ENCODE results near the gene HADH. TPM values are rescaled to one million over a fixed set of nuclear protein-coding genes. Genes with fewer than 3 reads are reported as not detected.
"Not testable (repeated sequence)": the region's sequence is repeated elsewhere in the genome, so short reads cannot be mapped to it uniquely, and the experiment has no call there.

HADH gene
- total and polyA plus RNA-seq, 2 donors from 2014 or later = 31.4 to 126 TPM

DNA sequence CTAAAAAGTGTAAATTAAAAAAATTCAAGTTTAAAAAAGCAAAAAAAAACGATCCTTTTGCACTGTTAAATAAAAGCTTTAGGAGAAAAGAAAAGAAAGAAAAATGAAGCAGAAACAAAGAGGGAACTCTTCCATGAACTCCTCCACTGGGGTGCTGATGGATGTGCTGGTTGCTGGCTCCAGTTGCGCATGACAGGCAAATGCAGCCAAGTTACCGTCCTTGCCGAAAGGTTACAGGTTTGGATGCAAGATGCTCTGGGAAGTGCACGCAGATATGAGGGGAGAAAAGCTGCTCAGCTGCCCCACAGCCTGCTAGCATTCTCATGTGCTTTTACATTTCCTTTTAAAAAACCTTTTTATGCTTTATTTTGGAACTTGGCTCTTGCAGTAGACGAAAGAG lies 58.5 kb downstream of the HADH start:
- Histone ChIP-seq H3K36me3 (ENCODE audit: control insufficient read depth in 2 of 3, insufficient read depth in 3 of 3, low read length in 3 of 3) (no peaks in the 10 kb centered on the region), H3K4me3 (ENCODE audit: low read length in 3 of 3) (no peak overlapping the region), H3K9me3 (ENCODE audit: control insufficient read depth in 2 of 3, insufficient read depth in 1 of 3, low read length in 3 of 3) (no peaks in the 10 kb centered on the region), H3K9ac (ENCODE audit: low read length in 3 of 3) (no peak overlapping the region), H3K4me1 (ENCODE audit: control insufficient read depth in 2 of 3, insufficient read depth in 2 of 3, low read depth in 1 of 3, low read length in 3 of 3) (peaks cover 0 to 11% (median 0%) of the 10 kb centered on the region in 3 donors), H3K27me3 (ENCODE audit: control insufficient read depth, insufficient read depth, low read length) (no peaks in the 10 kb centered on the region), H3K27ac (ENCODE audit: low read depth in 2 of 2, low read length in 2 of 2) (no peak overlapping the region)
- FAIRE-seq (no peak), DNase-seq (no peak)
- TF ChIP-seq, protein P1, sequence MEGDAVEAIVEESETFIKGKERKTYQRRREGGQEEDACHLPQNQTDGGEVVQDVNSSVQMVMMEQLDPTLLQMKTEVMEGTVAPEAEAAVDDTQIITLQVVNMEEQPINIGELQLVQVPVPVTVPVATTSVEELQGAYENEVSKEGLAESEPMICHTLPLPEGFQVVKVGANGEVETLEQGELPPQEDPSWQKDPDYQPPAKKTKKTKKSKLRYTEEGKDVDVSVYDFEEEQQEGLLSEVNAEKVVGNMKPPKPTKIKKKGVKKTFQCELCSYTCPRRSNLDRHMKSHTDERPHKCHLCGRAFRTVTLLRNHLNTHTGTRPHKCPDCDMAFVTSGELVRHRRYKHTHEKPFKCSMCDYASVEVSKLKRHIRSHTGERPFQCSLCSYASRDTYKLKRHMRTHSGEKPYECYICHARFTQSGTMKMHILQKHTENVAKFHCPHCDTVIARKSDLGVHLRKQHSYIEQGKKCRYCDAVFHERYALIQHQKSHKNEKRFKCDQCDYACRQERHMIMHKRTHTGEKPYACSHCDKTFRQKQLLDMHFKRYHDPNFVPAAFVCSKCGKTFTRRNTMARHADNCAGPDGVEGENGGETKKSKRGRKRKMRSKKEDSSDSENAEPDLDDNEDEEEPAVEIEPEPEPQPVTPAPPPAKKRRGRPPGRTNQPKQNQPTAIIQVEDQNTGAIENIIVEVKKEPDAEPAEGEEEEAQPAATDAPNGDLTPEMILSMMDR (IDR thresholded peaks at IDR 0.05; ENCODE audit: borderline replicate concordance, extremely low read depth, insufficient read depth) = no peak
- intact Hi-C loops (cut with DNase I) = no loop called here

- intact Hi-C loops (cut with DNase I) = no loop called here
- H3K4me3 ChIP-seq (ENCODE audit: low read length in 3 of 3) = no peak overlapping the region
These were observed 59.3 kb downstream of the HADH start for GRCh38 chr4:108048997-108049396.

DNA sequence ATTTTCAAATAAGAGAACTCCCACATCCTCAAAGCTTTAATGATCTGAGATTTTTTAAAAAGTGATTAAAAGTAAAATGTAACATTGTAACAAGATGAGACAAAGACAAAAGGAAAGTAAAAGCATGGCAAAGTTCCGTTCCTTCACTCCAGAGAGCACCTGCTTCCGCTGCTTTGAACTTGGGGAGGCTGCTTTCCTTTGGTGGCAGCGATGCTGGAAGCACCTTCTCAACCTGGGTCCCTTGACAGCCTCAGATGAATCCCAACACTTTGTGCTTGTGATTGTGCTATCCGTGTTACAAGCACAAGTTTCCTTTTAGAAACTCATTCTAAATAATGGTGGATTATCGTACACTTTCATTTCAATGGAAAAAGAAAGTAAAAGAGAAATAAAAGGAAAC lies 59.7 kb downstream of the HADH start:
- no peaks in the 10 kb centered on the region for H3K9me3 ChIP-seq (ENCODE audit: control insufficient read depth in 2 of 3, insufficient read depth in 1 of 3, low read length in 3 of 3)
- no peaks in the 10 kb centered on the region for H3K27me3 ChIP-seq (ENCODE audit: control insufficient read depth, insufficient read depth, low read length)
- H3K9ac ChIP-seq (ENCODE audit: low read length in 3 of 3) = no peak overlapping the region
- DNase-seq (no peak), FAIRE-seq (no peak)
- H3K27ac ChIP-seq (ENCODE audit: low read depth in 2 of 2, low read length in 2 of 2) = no peak overlapping the region
- peaks cover 0 to 19% (median 0%) of the 10 kb centered on the region in 3 donors for H3K4me1 ChIP-seq (ENCODE audit: control insufficient read depth in 2 of 3, insufficient read depth in 2 of 3, low read depth in 1 of 3, low read length in 3 of 3)
- no peak overlapping the region for H3K4me3 ChIP-seq (ENCODE audit: low read length in 3 of 3)
- H3K36me3 ChIP-seq (ENCODE audit: control insufficient read depth in 2 of 3, insufficient read depth in 3 of 3, low read length in 3 of 3) = no peaks in the 10 kb centered on the region
- TF ChIP-seq, protein P1 (IDR thresholded peaks at IDR 0.05; ENCODE audit: borderline replicate concordance, extremely low read depth, insufficient read depth) = no peak
- intact Hi-C loops (cut with DNase I) = no loop called here

More at GRCh38 chr4:108048997-108049396, 59.3 kb downstream of the HADH start:
- DNase-seq = no peak
- TF ChIP-seq, protein P1 (IDR thresholded peaks at IDR 0.05; ENCODE audit: borderline replicate concordance, extremely low read depth, insufficient read depth) = no peak
- H3K27me3 ChIP-seq (ENCODE audit: control insufficient read depth, insufficient read depth, low read length) = no peaks in the 10 kb centered on the region
- H3K9me3 ChIP-seq (ENCODE audit: control insufficient read depth in 2 of 3, insufficient read depth in 1 of 3, low read length in 3 of 3) = no peaks in the 10 kb centered on the region
- no peaks in the 10 kb centered on the region for H3K36me3 ChIP-seq (ENCODE audit: control insufficient read depth in 2 of 3, insufficient read depth in 3 of 3, low read length in 3 of 3)
- H3K9ac ChIP-seq (ENCODE audit: low read length in 3 of 3) = no peak overlapping the region
- no peak for FAIRE-seq
- no peak overlapping the region for H3K27ac ChIP-seq (ENCODE audit: low read depth in 2 of 2, low read length in 2 of 2)
- peaks cover 0 to 19% (median 0%) of the 10 kb centered on the region in 3 donors for H3K4me1 ChIP-seq (ENCODE audit: control insufficient read depth in 2 of 3, insufficient read depth in 2 of 3, low read depth in 1 of 3, low read length in 3 of 3)

DNA sequence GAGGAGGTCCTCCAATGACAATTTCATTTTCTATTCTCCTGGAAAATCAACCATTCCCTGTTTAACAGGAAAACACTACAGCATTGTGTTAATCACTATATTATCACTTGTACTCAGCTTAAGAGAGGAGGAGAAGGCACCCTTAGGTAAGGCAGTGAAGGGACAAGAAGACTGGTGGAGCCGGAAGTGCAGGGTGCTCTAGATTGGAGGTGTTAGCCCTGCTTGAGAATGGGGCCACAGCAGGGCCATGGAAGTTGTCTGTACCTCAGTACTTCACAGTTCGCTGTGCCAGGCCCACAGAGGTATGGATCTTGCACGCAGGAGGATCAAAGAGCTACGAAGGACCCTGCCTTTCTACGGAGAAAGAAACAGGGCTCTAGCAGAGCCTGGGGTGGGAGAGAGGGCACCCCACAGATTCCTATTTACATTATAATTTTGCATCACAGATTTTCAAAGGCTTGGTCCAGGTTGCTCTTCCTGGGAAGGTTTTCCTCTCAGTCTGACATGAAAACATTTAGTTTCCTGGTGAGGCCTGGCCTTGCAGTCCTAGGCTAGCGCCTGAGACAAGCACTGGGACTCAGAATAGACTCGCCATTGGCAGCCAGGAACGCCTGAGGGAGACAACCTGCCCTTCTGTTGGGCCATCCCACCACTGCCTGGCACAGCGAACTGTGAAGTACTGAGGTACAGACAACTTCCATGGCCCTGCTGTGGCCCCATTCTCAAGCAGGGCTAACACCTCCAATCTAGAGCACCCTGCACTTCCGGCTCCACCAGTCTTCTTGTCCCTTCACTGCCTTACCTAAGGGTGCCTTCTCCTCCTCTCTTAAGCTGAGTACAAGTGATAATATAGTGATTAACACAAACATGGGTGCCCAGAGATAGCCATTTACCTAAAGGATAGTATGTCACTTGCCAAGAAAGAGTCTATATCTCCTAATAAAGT lies 60.8 kb downstream of the HADH start:
- H3K36me3 ChIP-seq (ENCODE audit: control insufficient read depth in 2 of 3, insufficient read depth in 3 of 3, low read length in 3 of 3); H3K4me3 ChIP-seq (ENCODE audit: low read length in 3 of 3); H3K27me3 ChIP-seq (ENCODE audit: control insufficient read depth, insufficient read depth, low read length); FAIRE-seq; intact Hi-C loops (cut with DNase I); DNase-seq; H3K9ac ChIP-seq (ENCODE audit: low read length in 3 of 3); H3K9me3 ChIP-seq (ENCODE audit: control insufficient read depth in 2 of 3, insufficient read depth in 1 of 3, low read length in 3 of 3); H3K27ac ChIP-seq (ENCODE audit: low read depth in 2 of 2, low read length in 2 of 2): not testable (repeated sequence)
- H3K4me1 ChIP-seq (ENCODE audit: control insufficient read depth in 2 of 3, insufficient read depth in 2 of 3, low read depth in 1 of 3, low read length in 3 of 3) = peaks cover 0 to 19% (median 0%) of the 10 kb centered on the region in 3 donors
